GM18511 (cell line): ENCODE data around the gene PDLIM7.

Experiments
- ATAC-seq: cut with Tn5 transposase; IDR thresholded peaks from one replicate; pipeline ENCODE4 v1.9.1; 2021; ENCODE audit warnings: mild to moderate bottlenecking, moderate library complexity; ENCODE audit not compliant: unreplicated experiment

The PDLIM7 gene

DNA sequence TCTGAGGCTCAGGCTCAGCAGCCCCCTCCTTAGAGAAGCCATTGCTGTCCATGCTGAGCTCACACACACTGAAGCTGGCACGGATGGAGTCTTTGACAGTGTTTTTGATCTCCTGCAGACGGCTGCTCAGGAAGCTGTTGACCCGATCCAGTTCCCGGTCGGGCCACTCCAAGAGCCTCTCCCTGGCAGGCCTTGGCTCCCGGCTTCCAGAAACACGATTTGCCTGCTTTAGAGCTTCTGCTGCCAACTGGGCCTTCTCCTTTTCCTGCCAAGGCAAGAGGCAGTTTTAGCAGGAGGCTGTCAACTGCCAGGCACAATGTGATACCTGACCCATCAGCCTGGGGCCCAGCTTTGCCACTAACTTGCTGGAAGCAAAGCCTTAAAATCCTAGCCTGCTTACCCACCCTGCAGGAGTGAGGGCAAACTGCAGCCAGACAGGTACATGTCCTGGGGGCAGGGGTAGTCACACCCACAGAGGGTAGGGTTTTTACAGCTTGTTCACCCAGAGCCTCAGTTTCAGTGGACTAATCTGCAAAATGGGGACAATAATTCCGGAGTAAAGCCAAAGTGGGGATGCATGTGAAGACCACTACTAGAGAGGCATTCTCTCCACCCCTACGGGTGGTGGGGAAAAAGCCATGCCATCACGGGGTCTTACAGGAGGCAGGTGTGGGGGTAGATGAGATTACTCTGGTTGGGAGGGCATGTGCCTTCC, 27.7 kb upstream of the PDLIM7 start:
- no peak for ATAC-seq

DNA sequence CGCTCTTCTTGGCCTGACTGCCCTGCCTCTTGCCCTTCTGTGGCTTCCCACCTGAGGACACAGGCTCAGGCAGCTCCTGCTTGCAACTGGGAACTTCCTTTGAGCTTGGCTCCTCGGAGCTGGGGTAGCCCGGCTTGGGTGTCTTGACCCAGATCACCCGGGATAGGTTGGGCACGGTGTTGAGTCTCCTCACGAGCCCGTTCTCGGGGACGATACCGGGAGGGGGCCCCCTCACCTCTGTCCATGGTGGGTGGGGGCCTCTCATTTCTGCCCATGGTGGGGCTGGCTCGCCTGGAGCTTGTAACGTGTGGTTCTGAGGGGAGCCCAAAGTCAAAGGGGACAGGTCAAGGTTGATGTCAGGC, 27.1 kb upstream of the PDLIM7 start:
- ATAC-seq = no peak

DNA sequence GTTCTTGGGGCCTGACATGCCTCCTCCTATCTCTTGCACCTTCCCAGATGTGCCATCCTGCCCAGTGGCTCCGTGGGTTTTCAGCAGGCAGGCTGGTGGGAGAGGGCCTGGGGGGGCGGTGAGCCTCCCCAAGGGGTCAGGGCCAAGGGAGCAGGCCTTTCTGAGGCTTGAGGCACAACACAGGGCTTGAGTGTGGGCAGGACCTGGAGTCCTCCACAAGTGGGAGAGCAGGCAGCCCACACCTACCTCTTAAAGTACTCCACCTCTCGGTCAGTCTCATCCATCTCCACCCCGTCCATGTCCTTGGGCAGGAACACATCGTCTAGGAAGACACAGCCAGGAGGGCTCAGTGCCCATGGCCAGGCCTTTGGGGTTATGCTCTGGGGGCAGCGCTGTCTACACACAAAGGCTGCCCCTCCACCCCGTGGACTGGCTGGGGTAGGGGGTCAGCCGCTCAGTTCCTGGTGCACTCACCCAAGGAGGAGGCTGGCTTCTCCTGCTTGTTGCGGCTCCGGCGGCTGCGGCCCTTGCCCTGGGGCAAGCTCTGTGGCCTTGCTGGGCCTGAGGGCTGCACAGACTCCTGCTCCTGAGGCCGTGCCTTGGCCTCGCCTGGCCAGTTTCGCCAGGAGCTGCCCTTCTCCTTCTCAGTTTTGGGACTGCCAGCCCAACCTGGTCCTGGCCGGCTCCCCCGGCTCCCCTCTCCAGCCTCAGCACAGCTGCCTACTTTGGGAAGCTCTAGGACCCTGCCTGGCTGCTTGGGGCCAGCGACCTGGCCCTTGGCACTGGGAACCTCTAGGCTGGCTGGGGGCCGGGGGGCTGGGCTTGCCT, 26.5 kb upstream of the PDLIM7 start:
- no peak for ATAC-seq

- ATAC-seq = no peak
Observed at GRCh38 chr5:177520916-177521513, 23.6 kb upstream of the PDLIM7 start.

DNA sequence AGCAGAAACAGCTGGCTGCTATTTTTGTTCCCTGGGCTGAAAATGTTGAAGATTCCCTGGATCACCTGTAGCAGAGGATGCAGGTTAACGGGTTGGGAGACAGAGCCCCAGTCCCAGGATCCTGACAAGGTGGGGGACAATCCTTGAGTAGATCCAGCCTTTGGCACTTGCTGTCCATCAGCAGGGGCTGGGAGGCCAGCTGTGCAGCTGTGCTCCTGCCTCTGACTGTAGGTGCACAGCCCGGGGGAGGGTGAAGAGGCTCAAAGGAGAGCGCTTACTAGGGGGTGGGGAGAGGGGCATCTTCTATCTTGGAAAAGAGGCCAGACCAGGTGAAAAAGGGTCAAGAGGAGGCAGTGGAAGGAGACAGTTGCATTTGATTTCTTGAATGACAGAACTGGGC, 22.9 kb upstream of the PDLIM7 start:
- no peak for ATAC-seq

DNA sequence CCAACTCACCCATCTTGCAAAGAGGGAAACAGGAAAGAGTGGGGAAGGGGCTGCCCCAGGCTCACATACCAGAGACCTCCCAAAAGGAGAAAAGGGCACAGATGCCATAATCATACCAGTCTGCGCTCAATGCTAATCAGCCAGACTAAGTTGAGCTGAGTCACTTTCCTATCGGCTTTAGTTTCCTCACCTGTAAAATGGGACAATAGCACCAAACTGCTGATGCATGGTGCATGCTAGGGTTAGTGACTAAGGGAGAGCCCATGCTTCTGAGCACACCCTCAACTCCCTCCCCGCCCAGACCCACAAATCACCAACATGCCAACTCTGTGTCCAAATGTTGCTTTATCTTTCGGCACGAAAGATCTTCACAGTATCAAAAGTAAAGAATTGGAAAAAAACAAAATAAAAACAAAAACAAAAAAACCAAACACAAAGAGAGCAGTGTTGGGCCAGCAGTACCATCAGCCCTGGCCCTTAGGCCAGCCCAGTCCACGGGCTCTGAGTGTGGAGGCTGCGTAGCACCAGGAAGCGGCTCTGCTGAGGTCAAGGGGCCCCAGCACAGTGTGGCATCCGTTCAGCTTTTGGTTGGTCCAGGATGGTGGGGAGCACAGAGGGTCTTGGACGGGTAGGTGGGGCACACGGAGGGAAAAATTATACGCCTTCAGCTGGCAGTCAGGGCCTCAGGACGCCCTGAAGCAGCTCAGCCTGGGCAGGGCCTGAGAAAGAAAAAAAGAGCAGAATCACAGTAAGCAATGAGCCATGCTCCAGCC, 22.2 kb upstream of the PDLIM7 start:
- no peak for ATAC-seq

GRCh38 chr5:177516601-177517568, 19.5 kb upstream of the PDLIM7 start, which contains the start of gene DDX41:
TSS of gene DDX41 (minus strand) at chr5:177516961. CDS start at chr5:177516945, 16 bp downstream.
- ATAC-seq = peak; percentile 89

DNA sequence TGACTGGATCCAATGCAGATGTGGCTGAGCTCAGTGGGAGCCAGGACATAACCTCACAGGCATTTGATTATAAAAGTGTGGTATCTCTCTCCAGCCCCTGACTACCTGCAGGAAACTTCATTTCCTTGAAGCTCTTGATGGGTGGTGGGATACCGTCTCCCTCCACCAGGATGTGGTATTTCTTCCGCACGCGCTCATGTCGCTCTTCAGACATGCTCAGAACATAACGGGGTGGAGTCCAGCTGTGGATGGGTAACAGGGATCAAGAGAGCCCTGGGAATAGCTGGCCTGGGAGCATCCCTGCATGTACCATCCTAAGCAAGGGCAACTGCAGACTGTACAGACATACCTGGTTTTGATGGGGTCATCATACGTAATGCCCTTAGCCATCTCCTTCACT, 18.2 kb upstream of the PDLIM7 start:
- ATAC-seq = no peak

- no peak for ATAC-seq
Observed at GRCh38 chr5:177514541-177514940, 17.1 kb upstream of the PDLIM7 start.

DNA sequence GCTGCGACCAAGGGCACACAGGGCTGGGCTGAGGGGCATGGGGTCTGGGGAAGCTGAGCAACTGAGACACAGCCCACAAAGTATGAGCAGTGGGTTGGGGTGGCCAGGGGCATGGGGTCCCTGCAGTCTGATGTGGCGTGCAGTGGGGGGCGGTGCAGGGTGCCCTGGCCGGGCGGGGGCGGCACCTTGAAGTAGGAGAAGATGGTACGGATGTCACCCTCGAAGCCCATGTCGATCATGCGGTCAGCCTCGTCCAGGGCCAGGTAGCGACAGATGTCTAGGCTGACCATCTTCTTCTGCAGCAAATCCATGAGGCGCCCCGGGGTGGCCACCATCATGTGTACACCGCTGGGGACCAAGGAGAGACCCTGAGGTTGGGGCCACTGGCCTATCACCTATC, 16.1 kb upstream of the PDLIM7 start:
- no peak for ATAC-seq

DNA sequence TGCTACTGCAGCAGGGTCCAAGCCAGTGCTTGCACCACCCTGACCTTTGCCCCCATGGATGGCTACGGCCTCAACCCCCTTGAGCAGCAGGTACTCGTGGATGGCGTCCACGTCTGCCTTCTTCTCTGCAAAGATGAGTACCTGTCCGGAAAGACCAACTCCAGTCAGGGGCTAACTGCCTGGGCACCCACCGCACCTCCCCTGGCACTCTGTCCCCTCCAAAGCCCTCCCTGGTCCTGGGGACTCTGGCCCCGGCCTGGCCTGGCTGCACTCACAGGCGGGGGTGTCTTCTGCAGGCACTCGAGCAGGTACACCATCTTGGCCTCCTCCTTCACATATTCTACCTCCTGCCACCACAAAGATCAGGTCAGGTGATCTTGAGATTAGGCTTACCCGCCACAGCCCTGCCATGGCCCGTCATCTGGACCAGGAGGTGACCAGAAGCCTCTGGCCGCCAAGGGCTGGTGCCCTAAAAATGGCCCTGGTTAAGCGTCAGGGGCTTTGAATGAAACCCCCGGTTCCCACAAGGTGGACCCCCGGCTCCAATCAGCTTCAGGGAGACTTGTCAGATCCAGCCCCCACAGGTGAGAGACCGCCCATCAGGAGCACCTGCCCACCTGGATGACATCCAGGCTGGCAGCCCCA, 15.5 kb upstream of the PDLIM7 start:
- ATAC-seq = no peak

GRCh38 chr5:177511796-177512675, 14.6 kb upstream of the PDLIM7 start:
- no peak for ATAC-seq

- no peak for ATAC-seq
Observed at GRCh38 chr5:177511181-177511580, 13.8 kb upstream of the PDLIM7 start.

GRCh38 chr5:177510567-177511053, 13.2 kb upstream of the PDLIM7 start:
- ATAC-seq = peak; percentile 45

DNA sequence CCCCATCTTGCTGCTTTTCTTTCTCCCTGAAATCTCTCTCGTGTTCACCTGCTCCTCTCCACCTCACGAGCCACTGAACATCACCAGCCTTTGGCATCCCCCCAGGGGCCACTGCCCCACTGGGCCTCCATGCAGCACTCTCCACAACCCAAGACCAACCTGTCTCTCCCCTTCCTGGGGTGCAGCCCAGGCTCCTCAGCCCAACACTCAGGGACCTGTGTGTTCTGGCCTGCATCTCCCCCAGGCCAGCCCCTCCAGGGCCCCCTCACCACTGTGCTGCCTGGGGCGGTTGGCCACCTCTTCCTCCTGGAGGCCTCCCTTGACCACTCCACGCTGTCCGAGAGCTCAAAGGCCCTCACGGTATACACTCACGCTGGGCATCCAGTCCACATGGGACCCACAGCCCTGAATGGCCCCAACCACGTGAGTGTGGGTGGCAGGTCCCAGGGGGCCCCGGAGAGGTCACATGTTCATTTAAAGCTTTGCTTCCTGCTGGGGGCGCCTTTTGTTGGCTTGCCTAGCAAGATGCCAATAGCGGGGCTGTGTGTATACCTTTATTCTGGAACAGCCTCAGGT, 12.7 kb upstream of the PDLIM7 start:
- peak; percentile 56 for ATAC-seq

DNA sequence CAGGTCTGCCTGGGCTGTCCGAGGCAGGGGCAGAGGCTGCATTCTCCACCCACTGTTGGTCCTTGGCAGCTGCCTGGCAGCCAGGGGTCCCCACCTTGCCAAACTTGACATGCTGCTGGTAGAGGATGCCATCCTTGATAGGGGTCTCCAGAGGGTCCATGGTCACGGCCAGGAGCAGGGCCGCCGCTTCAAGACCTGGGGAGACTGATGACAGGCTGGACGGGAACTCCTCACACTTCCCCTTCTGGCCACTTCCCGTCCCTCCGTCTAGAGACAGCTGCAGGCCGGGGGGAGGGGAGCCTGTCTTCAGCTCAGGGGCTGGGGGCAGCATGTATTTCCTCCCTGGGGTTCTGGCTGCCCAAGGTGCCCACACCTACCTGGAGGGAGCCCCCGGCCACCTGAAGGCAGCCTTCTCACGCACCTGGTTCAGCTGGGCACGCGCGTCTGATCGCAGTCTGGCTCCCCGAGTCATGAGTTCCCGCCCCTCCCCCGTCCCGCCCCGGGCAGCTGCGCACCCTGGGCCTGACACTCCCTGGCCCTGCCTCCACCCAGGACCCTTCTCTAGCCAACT, 12.1 kb upstream of the PDLIM7 start, which contains the start of gene DOK3:
Gene DOK3 (minus strand): TSS at position 446 of the 571 bp plus-strand sequence. CDS start 286 bp downstream, at position 160.
- ATAC-seq = peak; percentile 44

DNA sequence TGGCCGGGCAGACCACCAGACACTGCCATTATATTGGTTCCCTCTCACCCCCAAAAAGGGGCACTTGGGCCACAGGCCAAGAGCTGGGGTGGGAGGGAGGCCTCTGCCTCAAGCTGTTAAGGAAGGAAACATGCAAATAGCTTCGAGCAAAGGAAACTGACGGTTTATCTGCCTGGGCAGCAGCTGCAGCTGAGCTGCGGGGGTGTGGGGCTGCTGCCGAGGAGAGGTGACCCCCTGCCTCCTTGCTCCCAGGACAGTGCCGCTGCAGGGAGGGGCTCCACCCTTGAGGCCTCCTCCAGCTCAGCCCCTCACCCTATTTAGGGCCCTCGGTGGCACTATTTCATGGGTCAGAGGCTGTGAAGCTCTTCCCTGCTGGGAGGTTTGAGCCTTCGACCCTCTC, 11.4 kb upstream of the PDLIM7 start:
- peak; percentile 36 for ATAC-seq

DNA sequence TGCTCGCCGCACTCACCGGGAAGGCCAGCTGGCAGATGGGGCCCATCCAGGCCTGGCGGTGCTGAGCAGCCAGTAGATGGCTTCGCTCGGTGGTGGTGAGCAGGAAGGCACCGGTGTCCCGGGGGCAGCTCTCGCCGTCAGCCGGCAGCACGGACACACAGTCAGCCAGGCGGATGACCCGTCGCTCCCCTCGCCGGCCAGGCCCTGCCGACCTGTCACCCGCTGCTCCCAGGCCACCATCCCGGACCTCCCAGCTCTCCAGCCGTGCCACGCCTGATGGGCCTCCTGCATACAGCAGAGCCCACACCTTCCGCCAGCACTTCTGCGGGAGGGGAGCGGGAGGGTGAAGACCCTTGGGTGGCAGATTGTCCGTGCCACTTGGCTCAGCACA, 10.8 kb upstream of the PDLIM7 start:
- ATAC-seq = no peak
